ENCODE data around the gene DYNC1I1. TPM values are rescaled to one million over a fixed set of nuclear protein-coding genes. Genes with fewer than 3 reads are reported as not detected.

Gene DYNC1I1
- total RNA-seq, 4 donors from 2014 or later = 7.8 to 21.3 (median 11.6) TPM

DNA sequence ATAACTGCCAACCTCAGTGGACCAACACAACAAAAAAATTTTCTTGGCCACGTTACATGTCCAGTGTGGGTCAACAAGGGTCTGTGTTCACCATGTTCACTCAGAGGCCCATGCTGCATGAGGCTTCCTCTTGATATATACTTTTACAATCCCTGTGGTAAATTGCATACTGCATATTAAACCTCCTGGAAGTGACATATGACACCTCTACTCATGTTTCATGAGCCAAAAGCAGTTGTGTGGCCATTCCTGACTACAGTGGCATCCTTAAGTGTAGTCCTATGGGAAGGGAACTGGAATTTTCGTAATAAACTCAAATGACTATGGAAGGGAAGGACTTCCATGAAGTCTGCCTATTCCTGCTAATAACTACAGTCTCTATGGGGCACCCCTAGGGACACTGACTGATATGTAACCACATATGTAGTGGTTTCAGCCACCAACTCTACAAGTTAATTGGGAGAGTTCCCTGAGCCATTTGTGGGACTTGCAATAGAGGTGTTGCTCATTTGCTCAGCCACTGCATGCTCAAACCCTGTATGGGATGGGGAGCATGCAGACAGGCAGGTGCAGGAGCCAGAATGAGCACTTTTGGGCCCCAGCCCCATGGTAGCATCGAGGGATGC, 9.7 kb downstream of the DYNC1I1 start:
- intact Hi-C loops (cut with DNase I; ENCODE audit: low total_unique reads) = no loop called here
- no peak for TF ChIP-seq POLR2A (IDR thresholded peaks at IDR 0.05)
- TF ChIP-seq, protein P1, sequence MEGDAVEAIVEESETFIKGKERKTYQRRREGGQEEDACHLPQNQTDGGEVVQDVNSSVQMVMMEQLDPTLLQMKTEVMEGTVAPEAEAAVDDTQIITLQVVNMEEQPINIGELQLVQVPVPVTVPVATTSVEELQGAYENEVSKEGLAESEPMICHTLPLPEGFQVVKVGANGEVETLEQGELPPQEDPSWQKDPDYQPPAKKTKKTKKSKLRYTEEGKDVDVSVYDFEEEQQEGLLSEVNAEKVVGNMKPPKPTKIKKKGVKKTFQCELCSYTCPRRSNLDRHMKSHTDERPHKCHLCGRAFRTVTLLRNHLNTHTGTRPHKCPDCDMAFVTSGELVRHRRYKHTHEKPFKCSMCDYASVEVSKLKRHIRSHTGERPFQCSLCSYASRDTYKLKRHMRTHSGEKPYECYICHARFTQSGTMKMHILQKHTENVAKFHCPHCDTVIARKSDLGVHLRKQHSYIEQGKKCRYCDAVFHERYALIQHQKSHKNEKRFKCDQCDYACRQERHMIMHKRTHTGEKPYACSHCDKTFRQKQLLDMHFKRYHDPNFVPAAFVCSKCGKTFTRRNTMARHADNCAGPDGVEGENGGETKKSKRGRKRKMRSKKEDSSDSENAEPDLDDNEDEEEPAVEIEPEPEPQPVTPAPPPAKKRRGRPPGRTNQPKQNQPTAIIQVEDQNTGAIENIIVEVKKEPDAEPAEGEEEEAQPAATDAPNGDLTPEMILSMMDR (IDR thresholded peaks at IDR 0.05 in 4 of 5, conservative IDR thresholded peaks at IDR 0.05 in 1 of 5) = no peak
- Histone ChIP-seq H3K36me3 (no peaks in the 10 kb centered on the region), H3K4me3 (no peak overlapping the region), H3K27me3 (no peaks in the 10 kb centered on the region), H3K27ac (no peak overlapping the region), H3K4me1 (no peaks in the 10 kb centered on the region), H3K9me3 (no peaks in the 10 kb centered on the region)
- ATAC-seq (no peak), DNase-seq (no peak)
- in situ Hi-C loops (cut with MboI; ENCODE audit: low sequenced_read_pairs in 4 of 4) = no loop called here

DNA sequence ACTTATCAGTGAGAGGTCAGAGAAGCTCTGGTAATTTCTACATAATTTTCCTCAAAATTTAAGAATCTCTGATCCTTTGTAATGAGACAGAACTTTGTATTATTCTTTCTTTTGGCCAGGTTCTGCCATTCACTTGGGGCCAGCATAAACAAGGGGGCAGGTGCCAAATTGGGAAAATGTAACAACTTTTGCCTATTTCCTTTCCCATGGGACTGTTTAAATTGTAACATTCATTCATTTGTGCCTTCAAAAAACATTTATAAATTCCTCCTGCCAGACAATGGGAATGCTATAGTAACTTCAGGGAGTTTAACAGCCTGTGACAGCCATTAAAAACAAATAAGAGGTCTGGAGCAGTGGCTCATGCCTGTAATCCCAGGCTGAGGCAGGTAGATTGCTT, 12.4 kb downstream of the DYNC1I1 start:
- ATAC-seq (no peak), DNase-seq (no peak)
- Histone ChIP-seq H3K4me3 (no peak overlapping the region), H3K36me3 (no peaks in the 10 kb centered on the region), H3K9me3 (no peaks in the 10 kb centered on the region), H3K4me1 (no peaks in the 10 kb centered on the region), H3K27ac (no peak overlapping the region), H3K27me3 (no peaks in the 10 kb centered on the region)
- in situ Hi-C loops (cut with MboI; ENCODE audit: low sequenced_read_pairs in 4 of 4) = no loop called here
- intact Hi-C loops (cut with DNase I; ENCODE audit: low total_unique reads) = no loop called here
- TF ChIP-seq, protein P1 (IDR thresholded peaks at IDR 0.05 in 4 of 5, conservative IDR thresholded peaks at IDR 0.05 in 1 of 5) = no peak
- no peak for TF ChIP-seq POLR2A (IDR thresholded peaks at IDR 0.05)

DNA sequence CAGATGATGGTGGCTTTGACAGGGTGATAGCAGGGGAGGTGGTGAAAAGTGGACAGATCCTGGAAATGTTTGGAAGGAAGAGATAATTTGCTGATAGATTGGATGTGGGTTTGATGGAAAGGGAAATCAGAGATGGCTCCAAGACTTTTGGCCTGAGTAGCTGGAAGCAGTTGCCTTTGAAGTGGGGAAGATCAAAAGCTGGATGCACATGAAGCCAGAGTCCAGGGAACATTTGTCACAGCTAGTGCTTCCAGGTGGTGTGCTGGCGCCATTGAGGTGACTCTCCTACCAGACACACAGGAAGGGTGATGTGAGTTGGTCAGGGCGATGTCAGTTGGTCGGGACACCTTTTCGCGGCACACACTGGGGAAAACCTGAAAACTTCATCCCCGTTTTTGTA, 15.9 kb downstream of the DYNC1I1 start:
- intact Hi-C loops (cut with DNase I; ENCODE audit: low total_unique reads) (no loop called here), in situ Hi-C loops (cut with MboI; ENCODE audit: low sequenced_read_pairs in 4 of 4) (no loop called here)
- Histone ChIP-seq H3K4me1 (no peaks in the 10 kb centered on the region), H3K27me3 (no peaks in the 10 kb centered on the region), H3K36me3 (no peaks in the 10 kb centered on the region), H3K9me3 (no peaks in the 10 kb centered on the region), H3K4me3 (no peak overlapping the region), H3K27ac (no peak overlapping the region)
- ATAC-seq = no peak
- TF ChIP-seq, protein P1 (IDR thresholded peaks at IDR 0.05 in 4 of 5, conservative IDR thresholded peaks at IDR 0.05 in 1 of 5) = no peak
- TF ChIP-seq POLR2A (IDR thresholded peaks at IDR 0.05) = no peak
- DNase-seq = no peak

DNA sequence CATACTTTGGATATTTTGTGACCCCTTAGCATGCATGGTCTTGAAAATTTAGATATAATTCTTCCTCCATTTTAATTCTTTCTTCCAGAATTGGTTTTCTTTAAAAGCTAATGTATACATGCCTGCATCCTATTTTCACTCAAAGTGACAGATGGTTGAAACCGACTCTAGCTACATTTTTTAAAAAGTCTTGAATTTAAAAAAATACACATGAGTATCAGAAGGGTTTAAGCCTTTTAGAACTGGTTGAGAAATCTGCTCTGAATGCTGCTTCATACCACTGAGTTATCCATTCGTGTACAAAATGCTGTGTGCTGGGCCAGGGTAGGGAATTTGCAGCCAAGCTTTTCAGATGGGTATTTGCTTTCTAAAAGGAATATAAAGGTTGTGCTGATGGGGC, 16.5 kb downstream of the DYNC1I1 start:
- TF ChIP-seq, protein P1 (IDR thresholded peaks at IDR 0.05 in 4 of 5, conservative IDR thresholded peaks at IDR 0.05 in 1 of 5) = no peak
- TF ChIP-seq POLR2A (IDR thresholded peaks at IDR 0.05) = no peak
- Histone ChIP-seq H3K4me1 (no peaks in the 10 kb centered on the region), H3K27ac (no peak overlapping the region), H3K4me3 (no peak overlapping the region), H3K36me3 (no peaks in the 10 kb centered on the region), H3K9me3 (no peaks in the 10 kb centered on the region), H3K27me3 (no peaks in the 10 kb centered on the region)
- ATAC-seq = no peak
- intact Hi-C loops (cut with DNase I; ENCODE audit: low total_unique reads) = no loop called here
- no peak for DNase-seq
- in situ Hi-C loops (cut with MboI; ENCODE audit: low sequenced_read_pairs in 4 of 4) = no loop called here

DNA sequence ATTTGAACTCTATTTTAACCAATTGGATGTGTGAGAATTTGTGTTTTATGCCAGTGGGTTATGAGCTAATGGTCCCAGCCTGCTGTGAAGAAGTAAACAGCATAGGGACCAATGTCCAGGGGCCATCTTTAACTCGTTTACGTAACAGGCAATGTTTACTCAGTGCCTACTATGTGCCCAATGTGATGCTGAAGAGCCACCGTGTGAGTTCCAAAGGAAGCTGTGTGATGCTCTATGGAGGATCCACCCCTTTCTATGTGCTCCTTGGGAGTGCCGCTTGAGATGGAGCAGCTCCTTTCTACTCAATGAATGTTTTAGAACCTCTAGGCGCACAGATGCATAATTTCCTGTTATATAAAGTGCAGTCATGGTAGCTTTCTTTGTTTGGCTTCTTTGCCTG, 21.3 kb downstream of the DYNC1I1 start:
- TF ChIP-seq, protein P1 (IDR thresholded peaks at IDR 0.05 in 4 of 5, conservative IDR thresholded peaks at IDR 0.05 in 1 of 5) = no peak
- no peak for TF ChIP-seq POLR2A (IDR thresholded peaks at IDR 0.05)
- no peak for DNase-seq
- intact Hi-C loops (cut with DNase I; ENCODE audit: low total_unique reads) (no loop called here), in situ Hi-C loops (cut with MboI; ENCODE audit: low sequenced_read_pairs in 4 of 4) (no loop called here)
- Histone ChIP-seq H3K36me3 (no peaks in the 10 kb centered on the region), H3K4me3 (no peak overlapping the region), H3K27me3 (no peaks in the 10 kb centered on the region), H3K9me3 (no peaks in the 10 kb centered on the region), H3K4me1 (no peaks in the 10 kb centered on the region), H3K27ac (no peak overlapping the region)
- no peak for ATAC-seq

All from gastrocnemius medialis (tissue), 4 donors.